ENCODE measurements around the gene PTTG1IP2. TPM values are rescaled to one million over a fixed set of nuclear protein-coding genes. Genes with fewer than 3 reads are reported as not detected.

The PTTG1IP2 gene
- not detected in 2 replicates for total RNA-seq (2022)
- percentile 35 among the genes with signal in this experiment for Bru-seq, nascent RNA
- BruChase-seq, experiment 1, labeled RNA remaining after a 6-hour chase: not detected
- percentile 33 among the genes with signal in this experiment for BruChase-seq, experiment 2, labeled RNA remaining after a 2-hour chase
- long read RNA-seq: 0 reads

- peaks cover 3% of the 10 kb centered on the region for H3K9me3 Mint-ChIP-seq (ENCODE audit: low read depth, unreplicated experiment)
- TF ChIP-seq, protein P1, sequence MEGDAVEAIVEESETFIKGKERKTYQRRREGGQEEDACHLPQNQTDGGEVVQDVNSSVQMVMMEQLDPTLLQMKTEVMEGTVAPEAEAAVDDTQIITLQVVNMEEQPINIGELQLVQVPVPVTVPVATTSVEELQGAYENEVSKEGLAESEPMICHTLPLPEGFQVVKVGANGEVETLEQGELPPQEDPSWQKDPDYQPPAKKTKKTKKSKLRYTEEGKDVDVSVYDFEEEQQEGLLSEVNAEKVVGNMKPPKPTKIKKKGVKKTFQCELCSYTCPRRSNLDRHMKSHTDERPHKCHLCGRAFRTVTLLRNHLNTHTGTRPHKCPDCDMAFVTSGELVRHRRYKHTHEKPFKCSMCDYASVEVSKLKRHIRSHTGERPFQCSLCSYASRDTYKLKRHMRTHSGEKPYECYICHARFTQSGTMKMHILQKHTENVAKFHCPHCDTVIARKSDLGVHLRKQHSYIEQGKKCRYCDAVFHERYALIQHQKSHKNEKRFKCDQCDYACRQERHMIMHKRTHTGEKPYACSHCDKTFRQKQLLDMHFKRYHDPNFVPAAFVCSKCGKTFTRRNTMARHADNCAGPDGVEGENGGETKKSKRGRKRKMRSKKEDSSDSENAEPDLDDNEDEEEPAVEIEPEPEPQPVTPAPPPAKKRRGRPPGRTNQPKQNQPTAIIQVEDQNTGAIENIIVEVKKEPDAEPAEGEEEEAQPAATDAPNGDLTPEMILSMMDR (IDR thresholded peaks at IDR 0.05; ENCODE audit: unreplicated experiment): no peak
- H3K27me3 Mint-ChIP-seq (ENCODE audit: unreplicated experiment): no peaks in the 10 kb centered on the region
- H3K27ac Mint-ChIP-seq (ENCODE audit: unreplicated experiment): no peak within 1 kb of the TSS
- intact Hi-C loops (cut with micrococcal nuclease; ENCODE audit: unreplicated experiment): no loop called here
- CTCF ChIA-PET: no interaction called here
- DNase-seq: no peak
- H3K4me3 Mint-ChIP-seq (ENCODE audit: low read depth, unreplicated experiment): no peak within 1 kb of the TSS
- H3K4me1 Mint-ChIP-seq (ENCODE audit: low read depth, unreplicated experiment): no peaks in the 10 kb centered on the region
- H3K36me3 Mint-ChIP-seq (ENCODE audit: insufficient read depth, unreplicated experiment): no peaks in the 10 kb centered on the region
- no TSS peak for BruUV-seq (replicated peaks)
These were observed at the start of gene PTTG1IP2 for GRCh38 chr7:90469554-90469953. PTTG1IP2 (plus strand) TSS chr7:90469639; CDS start chr7:90469787, 148 bp downstream.

DNA sequence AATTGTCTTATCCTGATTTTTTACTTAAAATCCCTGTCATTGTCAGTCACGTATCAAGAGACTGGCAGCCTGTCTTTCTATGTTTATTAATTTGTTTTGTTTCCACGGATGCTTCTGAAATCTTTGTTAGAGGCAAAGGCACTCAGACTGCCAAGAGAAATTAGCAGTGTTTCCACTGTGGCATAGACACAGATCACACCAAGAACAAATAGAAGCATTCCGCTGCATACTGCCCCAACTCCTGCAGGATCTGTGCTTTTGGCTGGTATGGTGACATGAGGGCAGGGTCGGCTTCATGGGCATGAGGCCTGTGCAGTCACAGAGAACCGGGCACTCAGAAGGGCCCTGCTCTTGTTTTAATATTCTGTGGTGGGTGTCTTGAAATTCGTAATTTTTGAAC, 47.8 kb upstream of the PTTG1IP2 start:
- intact Hi-C loops (cut with micrococcal nuclease; ENCODE audit: unreplicated experiment): no loop called here
- Mint-ChIP-seq H3K27me3 (ENCODE audit: unreplicated experiment) (no peaks in the 10 kb centered on the region), H3K9me3 (ENCODE audit: low read depth, unreplicated experiment) (no peaks in the 10 kb centered on the region), H3K27ac (ENCODE audit: unreplicated experiment) (no peak overlapping the region), H3K4me3 (ENCODE audit: low read depth, unreplicated experiment) (no peak overlapping the region), H3K36me3 (ENCODE audit: insufficient read depth, unreplicated experiment) (no peaks in the 10 kb centered on the region), H3K4me1 (ENCODE audit: low read depth, unreplicated experiment) (peaks cover 16% of the 10 kb centered on the region)
- TF ChIP-seq, protein P1 (IDR thresholded peaks at IDR 0.05; ENCODE audit: unreplicated experiment): no peak
- no TSS peak for BruUV-seq (replicated peaks)
- CTCF ChIA-PET: no interaction called here
- DNase-seq: no peak

GRCh38 chr7:90424720-90425119, 44.7 kb upstream of the PTTG1IP2 start:
- CTCF ChIA-PET: no interaction called here
- H3K4me1 Mint-ChIP-seq (ENCODE audit: low read depth, unreplicated experiment): peaks cover 16% of the 10 kb centered on the region
- no TSS peak for BruUV-seq (replicated peaks)

GRCh38 chr7:90425376-90425775, 44.1 kb upstream of the PTTG1IP2 start:
- Mint-ChIP-seq H3K9me3 (ENCODE audit: low read depth, unreplicated experiment) (no peaks in the 10 kb centered on the region), H3K4me3 (ENCODE audit: low read depth, unreplicated experiment) (no peak overlapping the region), H3K27me3 (ENCODE audit: unreplicated experiment) (no peaks in the 10 kb centered on the region), H3K4me1 (ENCODE audit: low read depth, unreplicated experiment) (peaks cover 16% of the 10 kb centered on the region), H3K36me3 (ENCODE audit: insufficient read depth, unreplicated experiment) (no peaks in the 10 kb centered on the region), H3K27ac (ENCODE audit: unreplicated experiment) (no peak overlapping the region)
- TF ChIP-seq, protein P1 (IDR thresholded peaks at IDR 0.05; ENCODE audit: unreplicated experiment): no peak
- BruUV-seq (replicated peaks): no TSS peak
- CTCF ChIA-PET: interaction anchor here (0.5 to 0.6 kb wide), 2 partner anchors 82 to 1446 kb away, joined by 3 to 4 read pairs; no protein-coding TSS in a partner anchor
- no peak for DNase-seq
- intact Hi-C loops (cut with micrococcal nuclease; ENCODE audit: unreplicated experiment): loop anchor here (5.0 kb wide), 2 partner anchors 158 to 273 kb away; partner anchors contain the start of gene STEAP1

More at GRCh38 chr7:90424720-90425119, 44.7 kb upstream of the PTTG1IP2 start:
- intact Hi-C loops (cut with micrococcal nuclease; ENCODE audit: unreplicated experiment): loop anchor here (5.0 kb wide), 2 partner anchors 157 to 272 kb away; partner anchors contain the start of gene STEAP1
- no peak for DNase-seq
- H3K4me3 Mint-ChIP-seq (ENCODE audit: low read depth, unreplicated experiment): no peak overlapping the region
- no peaks in the 10 kb centered on the region for H3K9me3 Mint-ChIP-seq (ENCODE audit: low read depth, unreplicated experiment)
- no peaks in the 10 kb centered on the region for H3K36me3 Mint-ChIP-seq (ENCODE audit: insufficient read depth, unreplicated experiment)
- H3K27ac Mint-ChIP-seq (ENCODE audit: unreplicated experiment): no peak overlapping the region
- TF ChIP-seq, protein P1 (IDR thresholded peaks at IDR 0.05; ENCODE audit: unreplicated experiment): no peak
- H3K27me3 Mint-ChIP-seq (ENCODE audit: unreplicated experiment): no peaks in the 10 kb centered on the region

Measured in Calu3 (cell line).